ENCODE results near the gene RERGL. TPM values are rescaled to one million over a fixed set of nuclear protein-coding genes. Genes with fewer than 3 reads are reported as not detected.

Gene RERGL
- total RNA-seq, 1 experiment from 2014 or later, result not detected

DNA sequence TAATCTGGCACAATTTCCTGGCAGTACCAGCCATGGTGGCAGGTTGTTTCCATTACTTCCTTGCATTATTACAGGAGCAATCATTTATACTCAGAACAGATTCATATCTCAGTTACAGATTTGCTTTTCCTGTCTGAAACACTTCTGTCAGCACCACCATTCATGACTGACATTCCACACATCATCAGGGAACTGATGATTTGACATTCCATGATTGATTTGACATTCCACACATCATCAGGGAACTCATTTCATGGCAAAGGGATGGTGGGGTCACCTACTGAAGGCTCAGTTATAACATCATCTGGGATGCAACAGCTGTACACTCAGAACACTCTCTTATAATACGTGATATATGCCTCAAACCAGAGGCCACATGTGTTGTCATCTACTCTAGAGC, 30.9 kb upstream of the RERGL start:
- TF ChIP-seq, protein P1, sequence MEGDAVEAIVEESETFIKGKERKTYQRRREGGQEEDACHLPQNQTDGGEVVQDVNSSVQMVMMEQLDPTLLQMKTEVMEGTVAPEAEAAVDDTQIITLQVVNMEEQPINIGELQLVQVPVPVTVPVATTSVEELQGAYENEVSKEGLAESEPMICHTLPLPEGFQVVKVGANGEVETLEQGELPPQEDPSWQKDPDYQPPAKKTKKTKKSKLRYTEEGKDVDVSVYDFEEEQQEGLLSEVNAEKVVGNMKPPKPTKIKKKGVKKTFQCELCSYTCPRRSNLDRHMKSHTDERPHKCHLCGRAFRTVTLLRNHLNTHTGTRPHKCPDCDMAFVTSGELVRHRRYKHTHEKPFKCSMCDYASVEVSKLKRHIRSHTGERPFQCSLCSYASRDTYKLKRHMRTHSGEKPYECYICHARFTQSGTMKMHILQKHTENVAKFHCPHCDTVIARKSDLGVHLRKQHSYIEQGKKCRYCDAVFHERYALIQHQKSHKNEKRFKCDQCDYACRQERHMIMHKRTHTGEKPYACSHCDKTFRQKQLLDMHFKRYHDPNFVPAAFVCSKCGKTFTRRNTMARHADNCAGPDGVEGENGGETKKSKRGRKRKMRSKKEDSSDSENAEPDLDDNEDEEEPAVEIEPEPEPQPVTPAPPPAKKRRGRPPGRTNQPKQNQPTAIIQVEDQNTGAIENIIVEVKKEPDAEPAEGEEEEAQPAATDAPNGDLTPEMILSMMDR (conservative IDR thresholded peaks at IDR 0.05; ENCODE audit: low read depth, low read length), result no peak
- no peak for TF ChIP-seq EZH2 (IDR thresholded peaks at IDR 0.05; ENCODE audit: low read length, unreplicated experiment)
- TF ChIP-seq EZH2phosphoT487 (IDR thresholded peaks at IDR 0.05; ENCODE audit: borderline replicate concordance, low read length), result no peak
- Histone ChIP-seq H3K4me3 (ENCODE audit: low read length) (no peak overlapping the region), H3K4me1 (ENCODE audit: insufficient read depth, low read length) (no peaks in the 10 kb centered on the region), H3K36me3 (ENCODE audit: low read depth, low read length) (no peaks in the 10 kb centered on the region), H3K9ac (ENCODE audit: low read length) (no peak overlapping the region), H3F3A (ENCODE audit: low read length, unreplicated experiment) (no peaks in the 10 kb centered on the region), H3K79me2 (ENCODE audit: low read length) (no peaks in the 10 kb centered on the region), H3K27me3 (ENCODE audit: low read length) (no peaks in the 10 kb centered on the region), H3K27ac (ENCODE audit: low read length) (no peak overlapping the region), H3K4me2 (ENCODE audit: low read length) (no peak overlapping the region), H3K9me3 (ENCODE audit: low read length) (no peaks in the 10 kb centered on the region), H2AFZ (ENCODE audit: low read length) (no peak overlapping the region), H4K20me1 (ENCODE audit: low read length) (no peaks in the 10 kb centered on the region), H3K9me2 (replicated peaks; ENCODE audit: low read length) (no peaks in the 10 kb centered on the region)
- ChIA-PET POLR2A (ENCODE audit: unreplicated experiment) (no interaction called here), CTCF (no interaction called here)
- ATAC-seq, result no peak
- DNase-seq, result no peak
- intact Hi-C loops (cut with micrococcal nuclease), result no loop called here
- BruUV-seq (replicated peaks), result no TSS peak

DNA sequence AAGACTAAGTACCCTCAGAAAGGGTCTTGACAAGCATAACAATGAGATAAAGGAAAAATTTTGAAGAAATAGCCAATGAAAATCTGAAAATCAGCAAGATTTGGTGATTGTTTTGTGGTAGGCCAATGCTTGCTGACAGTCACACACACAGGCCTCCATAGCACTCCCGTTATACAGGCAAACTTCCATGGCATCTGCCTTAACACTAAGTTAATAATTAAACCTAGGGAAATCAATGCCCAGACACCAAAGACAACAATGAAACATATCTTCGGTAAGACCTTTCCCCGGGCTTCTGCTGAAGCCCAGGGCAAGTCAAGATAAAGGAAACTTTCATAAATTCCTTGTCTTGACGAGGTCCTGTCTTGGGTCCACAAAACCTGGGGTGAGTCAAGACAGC, 18.6 kb upstream of the RERGL start:
- ChIA-PET CTCF (no interaction called here), POLR2A (ENCODE audit: unreplicated experiment) (no interaction called here)
- Histone ChIP-seq H3K4me2 (ENCODE audit: low read length) (no peak overlapping the region), H2AFZ (ENCODE audit: low read length) (no peak overlapping the region), H3K79me2 (ENCODE audit: low read length) (no peaks in the 10 kb centered on the region), H3K4me1 (ENCODE audit: insufficient read depth, low read length) (no peaks in the 10 kb centered on the region), H3K36me3 (ENCODE audit: low read depth, low read length) (no peaks in the 10 kb centered on the region), H4K20me1 (ENCODE audit: low read length) (no peaks in the 10 kb centered on the region), H3K27ac (ENCODE audit: low read length) (no peak overlapping the region), H3F3A (ENCODE audit: low read length, unreplicated experiment) (no peaks in the 10 kb centered on the region), H3K27me3 (ENCODE audit: low read length) (no peaks in the 10 kb centered on the region), H3K9me3 (ENCODE audit: low read length) (no peaks in the 10 kb centered on the region), H3K9me2 (replicated peaks; ENCODE audit: low read length) (no peaks in the 10 kb centered on the region), H3K4me3 (ENCODE audit: low read length) (no peak overlapping the region), H3K9ac (ENCODE audit: low read length) (no peak overlapping the region)
- BruUV-seq (replicated peaks), result no TSS peak
- intact Hi-C loops (cut with micrococcal nuclease), result no loop called here
- ATAC-seq (no peak), DNase-seq (no peak)
- no peak for TF ChIP-seq EZH2phosphoT487 (IDR thresholded peaks at IDR 0.05; ENCODE audit: borderline replicate concordance, low read length)
- TF ChIP-seq, protein P1 (conservative IDR thresholded peaks at IDR 0.05; ENCODE audit: low read depth, low read length), result no peak
- TF ChIP-seq EZH2 (IDR thresholded peaks at IDR 0.05; ENCODE audit: low read length, unreplicated experiment), result no peak

- ChIA-PET POLR2A (ENCODE audit: unreplicated experiment) (no interaction called here), CTCF (no interaction called here)
- intact Hi-C loops (cut with micrococcal nuclease), result no loop called here
Measured at GRCh38 chr12:18103624-18104023, 13.6 kb upstream of the RERGL start.

More at GRCh38 chr12:18103624-18104023, 13.6 kb upstream of the RERGL start:
- TF ChIP-seq, protein P1 (conservative IDR thresholded peaks at IDR 0.05; ENCODE audit: low read depth, low read length), result no peak
- TF ChIP-seq EZH2phosphoT487 (IDR thresholded peaks at IDR 0.05; ENCODE audit: borderline replicate concordance, low read length) (no peak), EZH2 (IDR thresholded peaks at IDR 0.05; ENCODE audit: low read length, unreplicated experiment) (no peak)
- Histone ChIP-seq H3K9me2 (replicated peaks; ENCODE audit: low read length) (no peaks in the 10 kb centered on the region), H3K4me2 (ENCODE audit: low read length) (no peak overlapping the region), H3K27ac (ENCODE audit: low read length) (no peak overlapping the region), H3K4me3 (ENCODE audit: low read length) (no peak overlapping the region), H3K79me2 (ENCODE audit: low read length) (no peaks in the 10 kb centered on the region), H3F3A (ENCODE audit: low read length, unreplicated experiment) (no peaks in the 10 kb centered on the region), H3K36me3 (ENCODE audit: low read depth, low read length) (no peaks in the 10 kb centered on the region), H3K4me1 (ENCODE audit: insufficient read depth, low read length) (no peaks in the 10 kb centered on the region), H3K27me3 (ENCODE audit: low read length) (no peaks in the 10 kb centered on the region), H3K9ac (ENCODE audit: low read length) (no peak overlapping the region), H3K9me3 (ENCODE audit: low read length) (no peaks in the 10 kb centered on the region), H4K20me1 (ENCODE audit: low read length) (no peaks in the 10 kb centered on the region), H2AFZ (ENCODE audit: low read length) (no peak overlapping the region)
- no peak for DNase-seq
- no TSS peak for BruUV-seq (replicated peaks)
- no peak for ATAC-seq

All from PC-3 (cell line).